ENCODE data around the gene SACM1L. TPM values are rescaled to one million over a fixed set of nuclear protein-coding genes. Genes with fewer than 3 reads are reported as not detected.
A peak's percentile ranks its signal among the peaks of the same experiment; 100 is the strongest.

SACM1L gene
- total RNA-seq, 1 donor from 2014 or later: 44.1 TPM

GRCh38 chr3:45670436-45670835, 18.8 kb upstream of the SACM1L start:
- TF ChIP-seq CTCF (conservative IDR thresholded peaks at IDR 0.05): no peak
- Mint-ChIP-seq H3K27ac (ENCODE audit: unreplicated experiment) (no peak overlapping the region), H3K4me3 (no peak overlapping the region), H3K4me1 (no peaks in the 10 kb centered on the region), H3K36me3 (ENCODE audit: low read depth) (peaks cover 8% of the 10 kb centered on the region), H3K9me3 (no peaks in the 10 kb centered on the region), H3K27me3 (ENCODE audit: low read depth) (no peaks in the 10 kb centered on the region)
- no peak for DNase-seq (ENCODE audit: low read depth, low spot score)

- no peak for TF ChIP-seq CTCF (conservative IDR thresholded peaks at IDR 0.05)
- Mint-ChIP-seq H3K27me3 (ENCODE audit: low read depth) (no peaks in the 10 kb centered on the region), H3K9me3 (no peaks in the 10 kb centered on the region), H3K36me3 (ENCODE audit: low read depth) (peaks cover 8% of the 10 kb centered on the region), H3K27ac (ENCODE audit: unreplicated experiment) (no peak overlapping the region), H3K4me3 (no peak overlapping the region), H3K4me1 (no peaks in the 10 kb centered on the region)
- DNase-seq (ENCODE audit: low read depth, low spot score): no peak
Measured at GRCh38 chr3:45670991-45671390, 18.2 kb upstream of the SACM1L start.

- H3K27ac Mint-ChIP-seq (ENCODE audit: unreplicated experiment): no peak overlapping the region
- TF ChIP-seq CTCF (conservative IDR thresholded peaks at IDR 0.05): no peak
- H3K4me1 Mint-ChIP-seq: peaks cover 5% of the 10 kb centered on the region
- DNase-seq (ENCODE audit: low read depth, low spot score): no peak
- H3K27me3 Mint-ChIP-seq (ENCODE audit: low read depth): no peaks in the 10 kb centered on the region
- H3K36me3 Mint-ChIP-seq (ENCODE audit: low read depth): peaks cover 8% of the 10 kb centered on the region
- no peaks in the 10 kb centered on the region for H3K9me3 Mint-ChIP-seq
- no peak overlapping the region for H3K4me3 Mint-ChIP-seq
Measured at GRCh38 chr3:45673273-45673672, 15.9 kb upstream of the SACM1L start.

- Mint-ChIP-seq H3K9me3 (no peaks in the 10 kb centered on the region), H3K4me3 (no peak overlapping the region), H3K27ac (ENCODE audit: unreplicated experiment) (peak overlapping the region; percentile 11), H3K4me1 (peaks cover 5% of the 10 kb centered on the region), H3K36me3 (ENCODE audit: low read depth) (peaks cover 8% of the 10 kb centered on the region), H3K27me3 (ENCODE audit: low read depth) (no peaks in the 10 kb centered on the region)
- TF ChIP-seq CTCF (conservative IDR thresholded peaks at IDR 0.05): no peak
- no peak for DNase-seq (ENCODE audit: low read depth, low spot score)
Measured at GRCh38 chr3:45676325-45677032, 12.7 kb upstream of the SACM1L start.

- H3K36me3 Mint-ChIP-seq (ENCODE audit: low read depth): peaks cover 11% of the 10 kb centered on the region
- H3K9me3 Mint-ChIP-seq: no peaks in the 10 kb centered on the region
- DNase-seq (ENCODE audit: low read depth, low spot score): no peak
- TF ChIP-seq CTCF (conservative IDR thresholded peaks at IDR 0.05): no peak
- peak overlapping the region; percentile 11 for H3K27ac Mint-ChIP-seq (ENCODE audit: unreplicated experiment)
- no peak overlapping the region for H3K4me3 Mint-ChIP-seq
- no peaks in the 10 kb centered on the region for H3K27me3 Mint-ChIP-seq (ENCODE audit: low read depth)
- peaks cover 5% of the 10 kb centered on the region for H3K4me1 Mint-ChIP-seq
Measured at GRCh38 chr3:45677033-45677446, 12.2 kb upstream of the SACM1L start.
